Smooth muscle cell (in vitro differentiated cells): ENCODE data around the gene RPH3AL. TPM values are rescaled to one million over a fixed set of nuclear protein-coding genes. Genes with fewer than 3 reads are reported as not detected.

Experiments
- DNase-seq: peaks from one replicate; lab custom pipeline; 2025; ENCODE audit not compliant: unreplicated experiment; lab: John Stamatoyannopoulos, UW
- H2AFZ ChIP-seq: fragments of 200-600 bp; sonication (generic); 2 replicates; pipeline ENCODE4 v1.6.0; 2016; ENCODE audit warnings: antibody characterized with exemption, low read depth, mild to moderate bottlenecking
- H3F3A ChIP-seq: fragments of 200-600 bp; sonication (generic); 2 replicates; pipeline ENCODE4 v1.6.0; 2017; ENCODE audit warnings: antibody characterized with exemption, low read depth
- H3K27ac ChIP-seq: fragments of 200-600 bp; sonication (generic); 2 replicates; pipeline ENCODE4 v1.5.1; 2016; ENCODE audit warnings: low read depth, mild to moderate bottlenecking
- H3K27me3 ChIP-seq: fragments of 200-600 bp; sonication (generic); 2 replicates; pipeline ENCODE4 v1.6.1; 2016; ENCODE audit warnings: low read depth, mild to moderate bottlenecking
- H3K36me3 ChIP-seq: fragments of 200-600 bp; sonication (generic); 2 replicates; pipeline ENCODE4 v1.5.1; 2016; ENCODE audit warnings: low read depth
- H3K4me1 ChIP-seq: fragments of 200-600 bp; sonication (generic); 2 replicates; pipeline ENCODE4 v1.5.1; 2016; ENCODE audit warnings: low read depth
- H3K4me2 ChIP-seq: fragments of 200-600 bp; sonication (generic); 2 replicates; pipeline ENCODE4 v1.6.0; 2016; ENCODE audit warnings: mild to moderate bottlenecking
- H3K4me3 ChIP-seq: fragments of 200-600 bp; sonication (generic); 2 replicates; pipeline ENCODE4 v1.5.1; 2016; ENCODE audit warnings: mild to moderate bottlenecking
- H3K79me2 ChIP-seq: fragments of 200-600 bp; sonication (generic); 2 replicates; pipeline ENCODE4 v1.6.0; 2016; ENCODE audit warnings: low read depth, mild to moderate bottlenecking
- H3K9ac ChIP-seq: fragments of 200-600 bp; sonication (generic); 2 replicates; pipeline ENCODE4 v1.6.0; 2016; ENCODE audit warnings: low read depth
- H3K9me3 ChIP-seq: fragments of 200-600 bp; sonication (generic); replicated peaks from 2 replicates; pipeline ENCODE4 v1.5.1; 2016; ENCODE audit warnings: low read depth
- H4K20me1 ChIP-seq: fragments of 200-600 bp; sonication (generic); 2 replicates; pipeline ENCODE4 v1.6.0; 2016; ENCODE audit warnings: low read depth
- CTCF ChIP-seq: fragments of 200-600 bp; sonication (generic); IDR thresholded peaks from 2 replicates; pipeline ENCODE4 v1.5.1; 2017; ENCODE audit warnings: borderline replicate concordance, mild to moderate bottlenecking, antibody characterized with exemption; ENCODE audit not compliant: insufficient read depth, poor library complexity, severe bottlenecking
- WGBS: methylation state at CpG from one replicate; pipeline ENCODE4 v1.1.7; 2016; ENCODE audit warnings: low lambda C conversion rate; 5-methylcytosine and 5-hydroxymethylcytosine counted together
- polyA plus RNA-seq: library from polyadenylated mRNA; unstranded; fragments of >200 nt; fragmentation: Nextera tagmentation; extraction: Ambion mirVana; gene quantifications from 2 replicates; pipeline ENCODE4 v1.2.1, GENCODE V29; 2016
- total RNA-seq: library from RNA; depleted of rRNA; stranded (reverse); fragments of >200 nt; gene quantifications from 2 replicates; pipeline ENCODE4 v1.2.3, GENCODE V29; 2014

Gene RPH3AL
- total and polyA plus RNA-seq, 2 experiments from 2014 or later = 1.8 to 3.3 TPM

GRCh38 chr17:383771-384621 lies 31.4 kb upstream of the RPH3AL start:
- H3K4me3 ChIP-seq = no peak overlapping the region
- no peak overlapping the region for H3K9ac ChIP-seq
- no peaks in the 10 kb centered on the region for H3K79me2 ChIP-seq
- H3F3A ChIP-seq = peaks cover 5% of the 10 kb centered on the region
- H3K27me3 ChIP-seq = peaks cover 14% of the 10 kb centered on the region
- peaks cover 13% of the 10 kb centered on the region for H3K4me1 ChIP-seq
- DNase-seq = no peak
- no peaks in the 10 kb centered on the region for H3K36me3 ChIP-seq
- no peak for TF ChIP-seq CTCF
- H4K20me1 ChIP-seq = no peaks in the 10 kb centered on the region
- H3K9me3 ChIP-seq = no peaks in the 10 kb centered on the region
- H2AFZ ChIP-seq = no peak overlapping the region
- WGBS = 77% methylated on average over 19 of the region's 19 CpGs
- no peak overlapping the region for H3K4me2 ChIP-seq
- no peak overlapping the region for H3K27ac ChIP-seq

GRCh38 chr17:382644-383533 lies 30.3 kb upstream of the RPH3AL start:
- Histone ChIP-seq H4K20me1 (no peaks in the 10 kb centered on the region), H3K36me3 (no peaks in the 10 kb centered on the region), H3K4me3 (no peak overlapping the region), H3K9ac (no peak overlapping the region), H3K4me2 (peak overlapping the region; percentile 22), H3K27me3 (peaks cover 14% of the 10 kb centered on the region), H3K4me1 (peaks cover 13% of the 10 kb centered on the region), H3K9me3 (no peaks in the 10 kb centered on the region), H3F3A (peaks cover 5% of the 10 kb centered on the region), H3K79me2 (no peaks in the 10 kb centered on the region), H2AFZ (no peak overlapping the region), H3K27ac (peak overlapping the region; percentile 36)
- no peak for DNase-seq
- TF ChIP-seq CTCF = no peak
- 45% methylated on average over 13 of the region's 13 CpGs for WGBS

GRCh38 chr17:381941-382643 lies 29.5 kb upstream of the RPH3AL start:
- Histone ChIP-seq H3K27me3 (peaks cover 9% of the 10 kb centered on the region), H3K4me2 (peak overlapping the region; percentile 22)

More at GRCh38 chr17:381941-382643, 29.5 kb upstream of the RPH3AL start:
- Histone ChIP-seq H4K20me1 (no peaks in the 10 kb centered on the region), H3K4me3 (no peak overlapping the region), H3K36me3 (no peaks in the 10 kb centered on the region), H3F3A (peaks cover 5% of the 10 kb centered on the region), H3K9ac (no peak overlapping the region), H3K4me1 (peaks cover 18% of the 10 kb centered on the region), H3K27ac (peak overlapping the region; percentile 36), H3K79me2 (no peaks in the 10 kb centered on the region), H2AFZ (no peak overlapping the region), H3K9me3 (no peaks in the 10 kb centered on the region)
- no peak for TF ChIP-seq CTCF
- no peak for DNase-seq
- WGBS = 75% methylated on average over 9 of the region's 9 CpGs
